Kidney capillary endothelial cell (primary cell): ENCODE measurements around the gene MTR.

Source experiments
- DNase-seq: peaks from one replicate; pipeline ENCODE4 v3.0.0-alpha.2; 2018; ENCODE audit warnings: low spot score

MTR gene

DNA sequence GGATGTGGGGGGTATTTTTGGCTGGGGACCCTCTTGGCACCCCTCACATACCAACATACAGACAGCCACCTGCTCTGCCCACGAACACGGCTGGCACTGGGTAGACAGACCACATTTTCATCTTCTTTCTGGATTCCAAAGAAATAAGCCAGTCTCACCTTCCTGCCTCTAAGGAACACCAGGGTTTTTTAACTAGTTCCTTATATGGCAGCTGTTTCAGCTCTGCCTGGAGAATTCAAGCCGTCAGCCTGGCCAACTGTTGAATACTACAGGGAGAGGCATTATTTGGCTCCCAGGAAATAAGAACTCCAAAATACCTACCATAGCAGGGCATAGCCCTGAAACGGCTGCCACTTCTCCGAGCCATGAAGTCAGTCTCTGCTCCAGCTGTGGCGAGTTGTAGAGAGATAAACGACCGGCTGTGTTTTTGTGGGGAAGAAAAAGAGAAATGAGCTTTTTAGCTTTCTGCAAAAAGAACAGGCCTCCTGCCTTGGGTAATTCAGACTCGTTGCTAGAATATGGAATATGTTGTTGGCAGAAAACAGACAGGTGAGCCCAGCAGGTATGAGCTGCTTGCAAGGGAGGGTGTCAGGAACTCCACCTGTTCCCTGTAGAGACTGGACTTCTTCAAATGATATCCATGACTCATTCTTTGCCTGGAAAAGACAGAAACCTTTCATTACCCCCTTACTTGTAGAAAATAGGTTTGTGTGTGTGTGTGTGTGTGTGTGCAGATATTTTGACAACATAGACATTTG, 157.3 kb downstream of the MTR start:
- DNase-seq, result no peak

DNA sequence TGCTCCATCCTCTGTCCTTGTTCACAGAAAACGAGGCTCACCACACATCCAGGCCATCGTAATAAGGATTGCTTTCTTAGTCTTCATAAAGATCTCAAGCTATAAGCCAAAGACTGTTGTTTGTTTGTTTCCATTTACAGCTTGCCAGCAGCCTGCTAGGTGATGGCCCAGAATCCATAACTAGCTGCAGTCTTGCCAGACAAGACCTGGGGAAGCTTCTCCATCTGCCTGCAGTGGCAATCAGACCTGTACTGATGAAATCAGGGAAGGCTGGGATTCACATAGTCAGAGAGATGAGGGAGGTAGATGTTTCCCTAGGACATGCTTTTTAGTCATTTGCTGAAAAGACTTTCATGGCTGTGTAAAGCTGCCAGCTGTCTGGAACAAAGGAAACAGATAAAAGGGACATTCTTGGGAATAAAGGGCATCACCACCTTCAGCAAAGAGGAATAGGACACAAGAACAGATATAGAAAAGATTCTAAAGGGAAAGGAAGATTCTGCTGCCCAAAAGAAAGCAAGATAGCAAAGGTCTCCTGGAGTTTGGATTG, 158.1 kb downstream of the MTR start:
- no peak for DNase-seq
